Prostate gland (tissue), 2 donors: ENCODE data around the gene ALDH1L1. TPM values are rescaled to one million over a fixed set of nuclear protein-coding genes. Genes with fewer than 3 reads are reported as not detected.

Experiments used
- DNase-seq: peaks from one replicate; pipeline ENCODE4 v3.0.0-alpha.2; 2019; ENCODE audit warnings: low spot score
- H3K27ac ChIP-seq, 2 donors: fragments of 200-600 bp; sonication (generic); 2 replicates each; pipeline ENCODE4 v1.5.1; 2017 to 2019
- H3K27me3 ChIP-seq: fragments of 200-600 bp; sonication (generic); replicated peaks from 2 replicates; pipeline ENCODE4 v1.5.1; 2019; ENCODE audit not compliant: insufficient read depth
- H3K36me3 ChIP-seq, 2 donors: fragments of 200-600 bp; sonication (generic); 1 replicate in 1 of 2; 2 replicates in 1 of 2; pipeline versions ENCODE4 v1.5.1 to v1.8.1; 2017 to 2019
- H3K4me1 ChIP-seq: fragments of 200-600 bp; sonication (generic); replicated peaks from 2 replicates; pipeline ENCODE4 v1.5.1; 2019
- H3K4me3 ChIP-seq, 2 donors: fragments of 200-600 bp; sonication (generic); 2 replicates each; pipeline ENCODE4 v1.5.1; 2017 to 2019
- H3K9me3 ChIP-seq: fragments of 200-600 bp; sonication (generic); 2 replicates; pipeline ENCODE4 v1.5.1; 2017
- CTCF ChIP-seq, 4 experiments: fragments of 200-600 bp in 2 of 4; fragments of 450-650 bp in 2 of 4; sonication (generic) in 2 of 4; IDR thresholded peaks; 1 replicate in 3 of 4; 2 replicates in 1 of 4; pipeline ENCODE4 v1.5.1; 2016 to 2019; ENCODE audit warnings: antibody characterized with exemption in 4 of 4, mild to moderate bottlenecking in 2 of 4, moderate library complexity in 2 of 4
- POLR2A ChIP-seq: fragments of 450-650 bp; IDR thresholded peaks from one replicate; pipeline ENCODE4 v1.6.1; 2016; ENCODE audit warnings: antibody characterized with exemption, mild to moderate bottlenecking
- POLR2AphosphoS5 ChIP-seq: sonication (generic); formaldehyde crosslinking; IDR thresholded peaks from one replicate; pipeline ENCODE4 v1.6.1; 2017; ENCODE audit warnings: antibody characterized with exemption
- WGBS: methylation state at CpG from one replicate; pipeline ENCODE4 v1.1.5; 2018; 5-methylcytosine and 5-hydroxymethylcytosine counted together
- intact Hi-C: fragments of 100-400 bp; cut with DNase I; formaldehyde crosslinking; loops from one replicate; pipeline ENCODE4 v1.14.2; 2022
- total RNA-seq, 2 donors: library from RNA; depleted of rRNA; stranded (reverse); fragments of >200 nt; gene quantifications; one replicate each; pipeline ENCODE4 v1.1.0, GENCODE V29; 2016

ALDH1L1 gene
- total RNA-seq, 2 donors from 2014 or later = 19.6 to 57.3 TPM

- Histone ChIP-seq H3K36me3 (no peaks in the 10 kb centered on the region), H3K9me3 (no peaks in the 10 kb centered on the region), H3K4me1 (no peaks in the 10 kb centered on the region), H3K27ac (no peak overlapping the region), H3K27me3 (no peaks in the 10 kb centered on the region), H3K4me3 (no peak overlapping the region)
- 84% methylated on average over 7 of the region's 7 CpGs for WGBS
- no peak for DNase-seq
- intact Hi-C loops = no loop called here
- TF ChIP-seq POLR2A (no peak), CTCF (IDR thresholded peaks at IDR 0.05) (no peak), POLR2AphosphoS5 (no peak)
Observed at GRCh38 chr3:126127904-126128303, 52.5 kb downstream of the ALDH1L1 start.

GRCh38 chr3:126127452-126127851 lies 52.9 kb downstream of the ALDH1L1 start:
- no peaks in the 10 kb centered on the region for H3K4me1 ChIP-seq
- no peak overlapping the region for H3K27ac ChIP-seq
- 95% methylated on average over 10 of the region's 10 CpGs for WGBS
- no peak for DNase-seq
- H3K4me3 ChIP-seq = no peak overlapping the region
- H3K9me3 ChIP-seq = no peaks in the 10 kb centered on the region
- no peaks in the 10 kb centered on the region for H3K27me3 ChIP-seq
- intact Hi-C loops = no loop called here
- H3K36me3 ChIP-seq = no peaks in the 10 kb centered on the region
- TF ChIP-seq POLR2AphosphoS5 (no peak), POLR2A (no peak), CTCF (IDR thresholded peaks at IDR 0.05) (no peak)

- Histone ChIP-seq H3K4me1 (no peaks in the 10 kb centered on the region), H3K4me3 (no peak overlapping the region), H3K9me3 (no peaks in the 10 kb centered on the region), H3K36me3 (no peaks in the 10 kb centered on the region), H3K27ac (no peak overlapping the region), H3K27me3 (no peaks in the 10 kb centered on the region)
- TF ChIP-seq CTCF (IDR thresholded peaks at IDR 0.05) = no peak
- no peak for TF ChIP-seq POLR2AphosphoS5
- TF ChIP-seq POLR2A = no peak
- DNase-seq = no peak
- WGBS = 87% methylated on average over 10 of the region's 10 CpGs
- intact Hi-C loops = no loop called here
Observed at GRCh38 chr3:126126811-126127431, 53.5 kb downstream of the ALDH1L1 start.

- Histone ChIP-seq H3K4me1 (no peaks in the 10 kb centered on the region), H3K9me3 (no peaks in the 10 kb centered on the region), H3K27me3 (no peaks in the 10 kb centered on the region), H3K36me3 (no peaks in the 10 kb centered on the region), H3K4me3 (no peak overlapping the region), H3K27ac (no peak overlapping the region)
- DNase-seq = no peak
- no peak for TF ChIP-seq POLR2A
- no peak for TF ChIP-seq POLR2AphosphoS5
- no peak for TF ChIP-seq CTCF (IDR thresholded peaks at IDR 0.05)
- WGBS = 84% methylated on average over 9 of the region's 12 CpGs
- intact Hi-C loops = no loop called here
Observed at GRCh38 chr3:126126286-126126685, 54.1 kb downstream of the ALDH1L1 start.

- H3K4me3 ChIP-seq = no peak overlapping the region
- no peak for DNase-seq
- WGBS = 82% methylated on average over 2 of the region's 2 CpGs
- H3K4me1 ChIP-seq = no peaks in the 10 kb centered on the region
- intact Hi-C loops = no loop called here
- TF ChIP-seq POLR2A = no peak
- H3K27ac ChIP-seq = no peak overlapping the region
- no peaks in the 10 kb centered on the region for H3K9me3 ChIP-seq
- no peaks in the 10 kb centered on the region for H3K36me3 ChIP-seq
- no peaks in the 10 kb centered on the region for H3K27me3 ChIP-seq
Observed at GRCh38 chr3:126125781-126126251, 54.6 kb downstream of the ALDH1L1 start.
